Measurements from ENCODE around the gene GALNT1. TPM values are rescaled to one million over a fixed set of nuclear protein-coding genes. Genes with fewer than 3 reads are reported as not detected.

The GALNT1 gene
- total RNA-seq, 1 donor from 2014 or later, result 37.5 TPM

GRCh38 chr18:35578481-35578880 is 3.1 kb upstream of the GALNT1 start:
- Histone ChIP-seq H3K4me3 (no peak overlapping the region), H3K4me1 (peaks cover 0 to 8% of the 10 kb centered on the region in 2 donors), H3K27me3 (no peaks in the 10 kb centered on the region), H3K36me3 (no peaks in the 10 kb centered on the region), H3K9me3 (no peaks in the 10 kb centered on the region), H3K27ac (no peak overlapping the region)
- no peak for TF ChIP-seq CTCF (IDR thresholded peaks at IDR 0.05)
- intact Hi-C loops (cut with DNase I), result no loop called here
- DNase-seq (ENCODE audit: low spot score in 2 of 2), result no peak

GRCh38 chr18:35578936-35579335 is 2.6 kb upstream of the GALNT1 start:
- no peak overlapping the region for H3K27ac ChIP-seq
- intact Hi-C loops (cut with DNase I), result no loop called here
- no peak for DNase-seq (ENCODE audit: low spot score in 2 of 2)
- no peaks in the 10 kb centered on the region for H3K27me3 ChIP-seq
- H3K9me3 ChIP-seq, result no peaks in the 10 kb centered on the region
- peaks cover 0 to 8% of the 10 kb centered on the region in 2 donors for H3K4me1 ChIP-seq
- H3K4me3 ChIP-seq, result no peak overlapping the region
- no peaks in the 10 kb centered on the region for H3K36me3 ChIP-seq
- no peak for TF ChIP-seq CTCF (IDR thresholded peaks at IDR 0.05)

GRCh38 chr18:35580701-35581539 is 620 bp upstream of the GALNT1 start:
- Histone ChIP-seq H3K27ac (peak overlapping the region; percentile 93 to 100), H3K4me3 (peak overlapping the region; percentile 84 to 86), H3K4me1 (peaks cover 0 to 8% of the 10 kb centered on the region in 2 donors), H3K9me3 (no peaks in the 10 kb centered on the region), H3K27me3 (no peaks in the 10 kb centered on the region), H3K36me3 (no peaks in the 10 kb centered on the region)
- DNase-seq (ENCODE audit: low spot score in 2 of 2), result peak in 1 of 2 donors; percentile 72
- TF ChIP-seq CTCF (IDR thresholded peaks at IDR 0.05), result no peak
- intact Hi-C loops (cut with DNase I), result loop anchor here (1.0 to 5.0 kb wide), 3 partner anchors 84 to 340 kb away; partner anchors contain the start of genes INO80C and ZNF397

- no peak for TF ChIP-seq CTCF (IDR thresholded peaks at IDR 0.05)
- Histone ChIP-seq H3K36me3 (no peaks in the 10 kb centered on the region), H3K9me3 (no peaks in the 10 kb centered on the region), H3K27ac (peak overlapping the region; percentile 62 to 81), H3K27me3 (no peaks in the 10 kb centered on the region), H3K4me1 (peaks cover 0 to 8% of the 10 kb centered on the region in 2 donors), H3K4me3 (peak overlapping the region; percentile 67 to 90)
- DNase-seq (ENCODE audit: low spot score in 2 of 2), result no peak
- intact Hi-C loops (cut with DNase I), result loop anchor here (1.0 to 5.0 kb wide), 3 partner anchors 85 to 341 kb away; partner anchors contain the start of genes INO80C and ZNF397
Observed at GRCh38 chr18:35581898-35582641, 530 bp downstream of the GALNT1 start.

- intact Hi-C loops (cut with DNase I), result loop anchor here (5.0 kb wide), 1 partner anchor 176 kb away; no protein-coding TSS in a partner anchor
- TF ChIP-seq CTCF (IDR thresholded peaks at IDR 0.05), result no peak
- peaks cover 0 to 8% of the 10 kb centered on the region in 2 donors for H3K4me1 ChIP-seq
- no peaks in the 10 kb centered on the region for H3K27me3 ChIP-seq
- DNase-seq (ENCODE audit: low spot score in 2 of 2), result no peak
- no peaks in the 10 kb centered on the region for H3K36me3 ChIP-seq
- peak overlapping the region; percentile 67 to 90 for H3K4me3 ChIP-seq
- peaks cover 0 to 8% of the 10 kb centered on the region in 2 donors for H3K9me3 ChIP-seq
- H3K27ac ChIP-seq, result no peak overlapping the region
Observed at GRCh38 chr18:35582899-35583558, 1.5 kb downstream of the GALNT1 start.
